ENCODE measurements around the gene ASAP3.
A peak's percentile ranks its signal among the peaks of the same experiment; 100 is the strongest.

ASAP3 gene

GRCh38 chr1:23449958-23450357 lies 34.0 kb downstream of the ASAP3 start:
- H3K4me3 ChIP-seq (ENCODE audit: low read depth, low read length) = no peak overlapping the region; the same call in 1 of the 2 replicates
- ChIA-PET CTCF (interaction anchor here (0.6 to 1.5 kb wide), 3 partner anchors 11 to 47 kb away, joined by 3 read pairs; no protein-coding TSS in a partner anchor), POLR2A (no interaction called here)
- DNase-seq (ENCODE audit: low read depth, low spot score) = no peak
- TF ChIP-seq, protein P1, sequence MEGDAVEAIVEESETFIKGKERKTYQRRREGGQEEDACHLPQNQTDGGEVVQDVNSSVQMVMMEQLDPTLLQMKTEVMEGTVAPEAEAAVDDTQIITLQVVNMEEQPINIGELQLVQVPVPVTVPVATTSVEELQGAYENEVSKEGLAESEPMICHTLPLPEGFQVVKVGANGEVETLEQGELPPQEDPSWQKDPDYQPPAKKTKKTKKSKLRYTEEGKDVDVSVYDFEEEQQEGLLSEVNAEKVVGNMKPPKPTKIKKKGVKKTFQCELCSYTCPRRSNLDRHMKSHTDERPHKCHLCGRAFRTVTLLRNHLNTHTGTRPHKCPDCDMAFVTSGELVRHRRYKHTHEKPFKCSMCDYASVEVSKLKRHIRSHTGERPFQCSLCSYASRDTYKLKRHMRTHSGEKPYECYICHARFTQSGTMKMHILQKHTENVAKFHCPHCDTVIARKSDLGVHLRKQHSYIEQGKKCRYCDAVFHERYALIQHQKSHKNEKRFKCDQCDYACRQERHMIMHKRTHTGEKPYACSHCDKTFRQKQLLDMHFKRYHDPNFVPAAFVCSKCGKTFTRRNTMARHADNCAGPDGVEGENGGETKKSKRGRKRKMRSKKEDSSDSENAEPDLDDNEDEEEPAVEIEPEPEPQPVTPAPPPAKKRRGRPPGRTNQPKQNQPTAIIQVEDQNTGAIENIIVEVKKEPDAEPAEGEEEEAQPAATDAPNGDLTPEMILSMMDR (IDR thresholded peaks at IDR 0.05; ENCODE audit: insufficient read depth, low read length, missing control alignments) = no peak

GRCh38 chr1:23449306-23449705 lies 34.7 kb downstream of the ASAP3 start:
- ChIA-PET POLR2A (no interaction called here), CTCF (interaction anchor here (0.6 to 1.5 kb wide), 4 partner anchors 12 to 47 kb away, joined by 3 to 4 read pairs (median 3); no protein-coding TSS in a partner anchor)
- H3K4me3 ChIP-seq (ENCODE audit: low read depth, low read length) = no peak overlapping the region
- TF ChIP-seq, protein P1 (IDR thresholded peaks at IDR 0.05; ENCODE audit: insufficient read depth, low read length, missing control alignments) = no peak
- no peak for DNase-seq (ENCODE audit: low read depth, low spot score)

DNA sequence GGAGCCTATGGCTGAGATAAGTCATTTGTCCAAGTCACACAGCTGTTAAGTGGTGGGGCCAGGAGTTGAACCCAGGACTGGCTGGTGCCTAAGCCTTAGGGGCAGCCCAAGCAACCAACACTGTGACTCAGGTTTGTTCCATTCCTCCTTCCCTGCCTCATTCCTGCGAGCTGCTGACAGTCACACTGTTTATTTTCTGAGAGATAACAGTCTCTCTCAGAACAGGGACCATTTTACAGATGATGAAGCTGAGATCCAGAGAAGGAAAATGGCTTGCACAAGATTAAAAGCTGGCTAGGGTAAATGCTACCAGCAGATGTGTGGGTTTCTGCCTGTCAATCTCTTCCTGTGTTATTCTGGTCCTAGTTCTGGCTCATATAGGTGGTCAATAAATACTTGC lies 35.1 kb downstream of the ASAP3 start:
- POLR2A ChIA-PET = no interaction called here
- CTCF ChIA-PET = interaction anchor here (1.1 to 1.5 kb wide), 3 partner anchors 12 to 27 kb away, joined by 3 to 4 read pairs (median 3); no protein-coding TSS in a partner anchor
- DNase-seq (ENCODE audit: low read depth, low spot score) = no peak
- H3K4me3 ChIP-seq (ENCODE audit: low read depth, low read length) = no peak overlapping the region
- TF ChIP-seq, protein P1 (IDR thresholded peaks at IDR 0.05; ENCODE audit: insufficient read depth, low read length, missing control alignments) = no peak

DNA sequence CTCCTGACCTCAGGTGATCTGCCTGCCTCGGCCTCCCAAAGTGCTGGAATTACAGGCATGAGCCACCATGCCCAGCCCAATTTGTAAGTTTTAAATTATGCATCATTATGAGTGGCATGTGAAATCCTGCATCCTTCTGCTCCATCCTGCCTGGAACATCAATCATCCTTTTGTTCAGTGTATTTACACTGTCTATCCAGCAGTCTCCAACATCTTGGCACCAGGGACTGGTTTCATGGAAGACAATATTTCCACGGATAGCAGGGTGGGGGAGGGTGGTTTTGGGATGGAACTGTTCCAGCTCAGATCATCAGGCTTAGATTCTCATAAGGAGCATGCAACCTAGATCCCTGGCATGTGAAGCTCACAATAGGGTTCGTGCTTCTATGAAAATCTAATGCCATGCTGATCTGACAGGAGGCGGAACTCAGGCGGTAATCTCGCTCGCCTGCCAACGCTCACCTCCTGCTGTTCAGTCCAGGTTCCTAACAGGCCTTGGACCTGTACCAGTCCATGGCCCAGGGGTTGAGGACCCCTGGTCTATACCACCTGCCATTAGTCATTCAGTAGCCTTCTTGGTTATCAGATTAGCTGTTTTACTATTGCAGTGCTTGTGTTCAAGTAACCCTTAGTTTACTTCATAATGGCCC lies 37.2 kb downstream of the ASAP3 start:
- TF ChIP-seq, protein P1 (IDR thresholded peaks at IDR 0.05; ENCODE audit: insufficient read depth, low read length, missing control alignments) = no peak
- ChIA-PET CTCF (interaction anchor here (1.1 kb wide), 1 partner anchor 11 kb away, joined by 3 read pairs; no protein-coding TSS in a partner anchor), POLR2A (no interaction called here)
- no peak for DNase-seq (ENCODE audit: low read depth, low spot score)
- H3K4me3 ChIP-seq (ENCODE audit: low read depth, low read length) = no peak overlapping the region

DNA sequence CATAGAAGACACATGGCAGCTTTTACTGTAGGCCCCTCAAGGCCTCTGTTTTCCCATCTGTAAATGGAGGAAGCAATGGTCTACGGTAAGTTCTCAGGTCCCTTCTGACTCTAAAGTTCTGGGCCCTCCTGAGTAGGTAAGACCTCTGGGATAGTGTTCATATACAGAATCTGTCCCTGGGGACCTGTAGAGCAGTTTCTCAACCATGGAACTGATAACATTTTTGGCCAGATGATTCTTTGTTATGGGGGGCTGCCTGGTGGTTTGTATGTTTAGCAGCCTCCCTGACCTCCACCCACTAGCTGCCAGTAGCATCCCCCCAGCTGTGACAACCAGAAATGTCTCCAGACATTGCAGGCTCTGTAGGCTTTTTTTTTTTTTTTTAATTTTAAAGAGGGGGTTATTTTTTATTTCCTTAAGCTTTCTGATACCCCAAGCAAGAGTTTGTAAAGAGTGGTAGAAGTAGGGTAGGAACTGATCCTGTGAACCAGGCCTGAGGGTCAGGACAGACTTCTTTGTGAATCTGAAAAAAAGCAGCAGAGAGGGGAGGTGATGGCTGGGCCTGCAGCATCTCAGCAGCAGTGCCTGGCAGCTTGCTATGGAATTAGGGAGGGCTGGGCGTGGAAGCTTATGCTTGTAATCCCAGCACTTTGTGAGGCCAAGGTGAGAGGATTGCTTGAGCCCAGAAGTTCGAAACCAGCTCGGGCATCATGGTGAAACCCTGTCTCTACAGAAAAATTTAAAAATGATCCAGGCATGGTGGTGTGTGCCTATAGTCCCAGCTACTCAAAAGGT lies 39.2 kb downstream of the ASAP3 start:
- TF ChIP-seq, protein P1 (IDR thresholded peaks at IDR 0.05; ENCODE audit: insufficient read depth, low read length, missing control alignments) = no peak
- DNase-seq (ENCODE audit: low read depth, low spot score) = no peak
- ChIA-PET POLR2A (interaction anchor here (0.6 kb wide), 1 partner anchor 49 kb away, joined by 4 read pairs; no protein-coding TSS in a partner anchor), CTCF (interaction anchor here (1.2 to 1.3 kb wide), 2 partner anchors 13 to 21 kb away, joined by 3 to 4 read pairs; no protein-coding TSS in a partner anchor)
- no peak overlapping the region for H3K4me3 ChIP-seq (ENCODE audit: low read depth, low read length)

GRCh38 chr1:23444104-23444533 lies 39.9 kb downstream of the ASAP3 start:
- POLR2A ChIA-PET = interaction anchor here (0.6 kb wide), 1 partner anchor 49 kb away, joined by 4 read pairs; no protein-coding TSS in a partner anchor

More at GRCh38 chr1:23444104-23444533, 39.9 kb downstream of the ASAP3 start:
- DNase-seq (ENCODE audit: low read depth, low spot score) = peak; percentile 51
- H3K4me3 ChIP-seq (ENCODE audit: low read depth, low read length) = no peak overlapping the region
- CTCF ChIA-PET = interaction anchor here (0.9 to 1.2 kb wide), 2 partner anchors 18 to 22 kb away, joined by 3 read pairs; no protein-coding TSS in a partner anchor
- TF ChIP-seq, protein P1 (IDR thresholded peaks at IDR 0.05; ENCODE audit: insufficient read depth, low read length, missing control alignments) = no peak

Data from AG04449 (cell line).